PC-9 (cell line): ENCODE data around the gene MCTP1. TPM values are rescaled to one million over a fixed set of nuclear protein-coding genes. Genes with fewer than 3 reads are reported as not detected.

ENCODE experiments used
- BruUV-seq: library from RNA; stranded (reverse); fragments of 400-500 nt; replicated peaks from 2 replicates; lab custom pipeline; 2021; lab: Mats Ljungman, UMichigan
- CTCF ChIA-PET: fragments of 300-600 bp; sonication (Branson Sonifier 250); formaldehyde crosslinking; loops from one replicate; lab custom pipeline; 2022; ENCODE audit warnings: antibody characterized with exemption; lab: Charles Lee
- POLR2A ChIA-PET: fragments of 300-600 bp; sonication (Branson Sonifier 250); formaldehyde crosslinking; loops from one replicate; lab custom pipeline; 2022; ENCODE audit warnings: antibody characterized with exemption; ENCODE audit not compliant: unreplicated experiment; lab: Charles Lee
- DNase-seq, 2 experiments: peaks; one replicate each; pipeline versions ENCODE4 v3.0.0 to v3.0.0-alpha.2; 2015 to 2022; ENCODE audit warnings: mixed read lengths in 1 of 2
- H2AFZ ChIP-seq: fragments of 200-600 bp; sonication (generic); 2 replicates; pipeline ENCODE4 v1.8.1; 2017; ENCODE audit warnings: antibody characterized with exemption
- H3F3A ChIP-seq: fragments of 200-600 bp; sonication (generic); 2 replicates; pipeline ENCODE4 v1.8.1; 2017; ENCODE audit warnings: antibody characterized with exemption, mild to moderate bottlenecking, low read depth; ENCODE audit not compliant: insufficient read depth
- H3K27ac ChIP-seq: fragments of 200-600 bp; sonication (generic); 2 replicates; pipeline ENCODE4 v1.6.1; 2016; ENCODE audit warnings: mixed run types
- H3K27me3 ChIP-seq: fragments of 200-600 bp; sonication (generic); 2 replicates; pipeline ENCODE4 v1.6.1; 2016; ENCODE audit warnings: low read depth, mixed run types; ENCODE audit not compliant: insufficient read depth
- H3K36me3 ChIP-seq: fragments of 200-600 bp; sonication (generic); 2 replicates; pipeline ENCODE4 v1.6.1; 2016; ENCODE audit warnings: low read depth, mixed run types
- H3K4me1 ChIP-seq: fragments of 200-600 bp; sonication (generic); replicated peaks from 2 replicates; pipeline ENCODE4 v1.6.1; 2016; ENCODE audit warnings: mixed run types; ENCODE audit not compliant: insufficient read depth
- H3K4me2 ChIP-seq: fragments of 200-600 bp; sonication (generic); 2 replicates; pipeline ENCODE4 v1.6.1; 2017; ENCODE audit warnings: mixed run types
- H3K4me3 ChIP-seq: fragments of 200-600 bp; sonication (generic); 2 replicates; pipeline ENCODE4 v1.6.1; 2016; ENCODE audit warnings: mixed run types
- H3K79me2 ChIP-seq: fragments of 200-600 bp; sonication (generic); 2 replicates; pipeline ENCODE4 v1.6.1; 2017; ENCODE audit warnings: low read depth, mixed run types
- H3K9me2 ChIP-seq: fragments of 200-600 bp; sonication (generic); 2 replicates; pipeline ENCODE4 v1.8.1; 2017; ENCODE audit warnings: mild to moderate bottlenecking; ENCODE audit not compliant: insufficient read depth
- H3K9me3 ChIP-seq: fragments of 200-600 bp; sonication (generic); 2 replicates; pipeline ENCODE4 v1.8.1; 2016; ENCODE audit warnings: low read depth; ENCODE audit not compliant: insufficient read depth
- H4K20me1 ChIP-seq: fragments of 200-600 bp; sonication (generic); 2 replicates; pipeline ENCODE4 v1.8.1; 2017; ENCODE audit not compliant: insufficient read depth
- EZH2 ChIP-seq: fragments of 200-600 bp; sonication (generic); IDR thresholded peaks from 2 replicates; pipeline ENCODE4 v1.8.0; 2017; ENCODE audit warnings: antibody characterized with exemption, low read depth
- intact Hi-C: fragments of 100-400 bp; cut with micrococcal nuclease; formaldehyde crosslinking; loops from one replicate; pipeline ENCODE4 v1.10.0; 2022; ENCODE audit not compliant: unreplicated experiment
- total RNA-seq: library from RNA; stranded (reverse); gene quantifications from 2 replicates; pipeline ENCODE4 v1.2.3, GENCODE V29; 2021
- TF ChIP-seq, protein P1 (sequence below): fragments of 200-600 bp; sonication (generic); conservative IDR thresholded peaks from 2 replicates; pipeline ENCODE4 v1.6.1; 2017; ENCODE audit warnings: mixed run types, antibody characterized with exemption, mild to moderate bottlenecking, moderate library complexity

Gene MCTP1
- total RNA-seq, 1 experiment from 2014 or later: 3.9 TPM

DNA sequence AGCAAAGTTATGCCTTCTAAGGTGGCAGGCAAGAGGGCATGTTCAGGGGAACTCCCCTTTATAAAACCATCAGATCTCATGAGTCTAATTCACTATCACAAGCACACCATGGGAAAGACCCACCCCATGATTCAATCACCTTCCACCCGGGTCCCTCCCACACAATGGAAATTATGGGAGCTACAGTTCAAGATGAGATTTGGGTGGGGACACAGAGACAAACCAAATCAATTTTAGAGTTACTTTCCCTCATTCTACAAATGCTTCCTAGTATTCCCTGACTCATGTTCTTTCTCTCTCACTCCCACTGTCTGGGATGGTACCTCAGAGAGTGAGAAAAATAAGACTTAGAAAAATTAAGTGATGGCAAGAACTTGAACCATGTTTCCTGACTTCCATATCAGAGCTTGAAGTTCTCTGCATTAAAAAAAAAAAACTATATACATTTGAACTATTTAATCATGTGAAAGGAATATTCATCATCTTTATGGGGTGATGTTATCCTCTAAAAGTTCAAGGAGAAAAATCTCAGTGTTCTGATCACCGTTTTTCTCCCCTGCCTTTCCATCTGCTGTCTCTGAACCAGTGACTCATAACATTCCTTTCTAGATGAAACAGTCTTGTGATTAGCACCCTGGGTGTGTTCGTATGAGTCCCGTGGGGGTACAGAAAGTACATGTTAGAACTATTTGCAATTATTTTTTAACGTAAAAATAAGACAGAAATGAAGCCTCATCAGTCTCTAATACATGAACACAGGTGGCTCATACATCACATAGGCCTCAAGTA lies 383.5 kb downstream of the MCTP1 start:
- 0 out of 2 replicates have a peak overlapping the region, but pooled peaks have one; percentile 34 for H2AFZ ChIP-seq
- H3F3A ChIP-seq: no peaks in the 10 kb centered on the region
- TF ChIP-seq EZH2: no peak
- TF ChIP-seq, protein P1, sequence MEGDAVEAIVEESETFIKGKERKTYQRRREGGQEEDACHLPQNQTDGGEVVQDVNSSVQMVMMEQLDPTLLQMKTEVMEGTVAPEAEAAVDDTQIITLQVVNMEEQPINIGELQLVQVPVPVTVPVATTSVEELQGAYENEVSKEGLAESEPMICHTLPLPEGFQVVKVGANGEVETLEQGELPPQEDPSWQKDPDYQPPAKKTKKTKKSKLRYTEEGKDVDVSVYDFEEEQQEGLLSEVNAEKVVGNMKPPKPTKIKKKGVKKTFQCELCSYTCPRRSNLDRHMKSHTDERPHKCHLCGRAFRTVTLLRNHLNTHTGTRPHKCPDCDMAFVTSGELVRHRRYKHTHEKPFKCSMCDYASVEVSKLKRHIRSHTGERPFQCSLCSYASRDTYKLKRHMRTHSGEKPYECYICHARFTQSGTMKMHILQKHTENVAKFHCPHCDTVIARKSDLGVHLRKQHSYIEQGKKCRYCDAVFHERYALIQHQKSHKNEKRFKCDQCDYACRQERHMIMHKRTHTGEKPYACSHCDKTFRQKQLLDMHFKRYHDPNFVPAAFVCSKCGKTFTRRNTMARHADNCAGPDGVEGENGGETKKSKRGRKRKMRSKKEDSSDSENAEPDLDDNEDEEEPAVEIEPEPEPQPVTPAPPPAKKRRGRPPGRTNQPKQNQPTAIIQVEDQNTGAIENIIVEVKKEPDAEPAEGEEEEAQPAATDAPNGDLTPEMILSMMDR: no peak
- no peak overlapping the region for H3K27ac ChIP-seq
- no peaks in the 10 kb centered on the region; the same call in 1 of the 2 replicates for H3K9me3 ChIP-seq
- intact Hi-C loops: no loop called here
- H3K9me2 ChIP-seq: no peaks in the 10 kb centered on the region
- peak overlapping the region; percentile 41 for H3K4me2 ChIP-seq
- H3K4me1 ChIP-seq: no peaks in the 10 kb centered on the region
- H3K27me3 ChIP-seq: no peaks in the 10 kb centered on the region
- no peak overlapping the region for H3K4me3 ChIP-seq
- ChIA-PET CTCF (no interaction called here), POLR2A (no interaction called here)
- no peak for DNase-seq
- H3K79me2 ChIP-seq: no peaks in the 10 kb centered on the region
- no peaks in the 10 kb centered on the region for H4K20me1 ChIP-seq
- no peaks in the 10 kb centered on the region for H3K36me3 ChIP-seq
- no TSS peak for BruUV-seq

- no TSS peak for BruUV-seq
These were observed 384.8 kb downstream of the MCTP1 start for GRCh38 chr5:94900006-94900505.

DNA sequence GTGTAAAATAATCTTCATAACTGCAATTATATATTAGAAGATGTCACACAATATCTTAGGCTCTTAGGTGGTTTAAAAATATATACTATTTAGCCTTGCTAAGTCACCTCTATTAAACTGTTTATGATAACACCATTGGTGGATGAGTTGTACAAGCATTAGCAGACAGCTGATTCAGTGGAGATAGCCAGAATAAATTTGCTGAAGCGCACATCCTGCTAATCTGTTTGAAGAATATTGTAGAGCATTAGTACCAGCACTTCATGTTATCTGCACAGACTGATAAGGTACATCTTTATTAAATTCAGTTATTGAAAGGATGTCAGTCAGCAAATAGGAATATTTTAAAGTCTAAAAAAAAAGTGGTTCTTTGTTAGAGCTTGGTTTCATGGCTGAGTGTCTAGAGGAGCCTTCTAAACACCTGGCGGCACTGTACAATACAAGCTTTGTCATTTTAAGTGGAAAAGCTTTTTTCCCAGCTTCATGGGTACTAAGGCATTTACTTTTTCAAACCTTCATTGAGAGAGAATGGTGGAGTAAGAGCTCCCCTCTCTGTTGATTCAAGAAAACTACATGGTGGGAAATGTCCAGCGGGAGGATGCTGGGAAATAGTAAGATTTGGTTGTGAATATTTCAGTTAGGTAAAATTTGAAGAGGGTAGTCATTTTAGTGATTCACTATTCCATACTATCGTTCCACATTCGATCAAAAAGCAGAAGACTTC lies 391.3 kb downstream of the MCTP1 start:
- Histone ChIP-seq H3K4me3 (no peak overlapping the region), H3K27me3 (no peaks in the 10 kb centered on the region), H3F3A (no peaks in the 10 kb centered on the region), H3K9me3 (no peaks in the 10 kb centered on the region), H3K36me3 (no peaks in the 10 kb centered on the region), H3K9me2 (no peaks in the 10 kb centered on the region), H3K27ac (no peak overlapping the region), H3K4me2 (no peak overlapping the region), H3K79me2 (no peaks in the 10 kb centered on the region), H4K20me1 (no peaks in the 10 kb centered on the region), H3K4me1 (no peaks in the 10 kb centered on the region), H2AFZ (no peak overlapping the region)
- CTCF ChIA-PET: no interaction called here
- TF ChIP-seq EZH2: no peak
- TF ChIP-seq, protein P1: peak; percentile 37; the same call in 1 of the 2 replicates
- no TSS peak for BruUV-seq
- POLR2A ChIA-PET: no interaction called here
- no peak for DNase-seq
- intact Hi-C loops: no loop called here

More at GRCh38 chr5:94900006-94900505, 384.8 kb downstream of the MCTP1 start:
- H2AFZ ChIP-seq: no peak overlapping the region
- H3F3A ChIP-seq: no peaks in the 10 kb centered on the region
- no peaks in the 10 kb centered on the region for H3K4me1 ChIP-seq
- no peak overlapping the region for H3K4me2 ChIP-seq
- H3K27ac ChIP-seq: no peak overlapping the region
- H3K27me3 ChIP-seq: no peaks in the 10 kb centered on the region
- H3K9me3 ChIP-seq: no peaks in the 10 kb centered on the region; the same call in 1 of the 2 replicates
- intact Hi-C loops: no loop called here
- H3K9me2 ChIP-seq: no peaks in the 10 kb centered on the region
- ChIA-PET CTCF (no interaction called here), POLR2A (no interaction called here)
- DNase-seq: no peak
- H3K4me3 ChIP-seq: no peak overlapping the region
- no peaks in the 10 kb centered on the region for H3K79me2 ChIP-seq
- H4K20me1 ChIP-seq: no peaks in the 10 kb centered on the region
- H3K36me3 ChIP-seq: no peaks in the 10 kb centered on the region
- no peak for TF ChIP-seq EZH2
- TF ChIP-seq, protein P1: no peak
